KMS-11 (cell line): ENCODE measurements around the gene OLFML1.

Experiments
- H2AFZ ChIP-seq: fragments of 200-600 bp; sonication (generic); 2 replicates; pipeline ENCODE4 v1.6.1; 2016; ENCODE audit warnings: antibody characterized with exemption, mixed run types, low read depth
- H3K27ac ChIP-seq: fragments of 200-600 bp; sonication (generic); 2 replicates; pipeline ENCODE4 v1.6.1; 2016; ENCODE audit warnings: mild to moderate bottlenecking, mixed run types
- H3K27me3 ChIP-seq: fragments of 200-600 bp; sonication (generic); 2 replicates; pipeline ENCODE4 v1.6.1; 2017; ENCODE audit warnings: mild to moderate bottlenecking, low read depth, mixed run types, moderate library complexity; ENCODE audit not compliant: insufficient read depth
- H3K36me3 ChIP-seq: fragments of 200-600 bp; sonication (generic); 2 replicates; pipeline ENCODE4 v1.6.1; 2017; ENCODE audit warnings: mild to moderate bottlenecking, mixed run types; ENCODE audit not compliant: insufficient read depth
- H3K4me1 ChIP-seq: fragments of 200-600 bp; sonication (generic); 2 replicates; pipeline ENCODE4 v1.6.1; 2016; ENCODE audit warnings: mild to moderate bottlenecking, low read depth, mixed run types; ENCODE audit not compliant: poor library complexity, severe bottlenecking
- H3K4me2 ChIP-seq: fragments of 200-600 bp; sonication (generic); 2 replicates; pipeline ENCODE4 v1.7.0; 2016; ENCODE audit warnings: mild to moderate bottlenecking, mixed run types
- H3K4me3 ChIP-seq: fragments of 200-600 bp; sonication (generic); IDR thresholded peaks from 2 replicates; pipeline ENCODE4 v1.6.1; 2017; ENCODE audit warnings: low read depth, low read length, mixed read lengths; ENCODE audit not compliant: insufficient read depth
- H3K79me2 ChIP-seq: fragments of 200-600 bp; sonication (generic); 2 replicates; pipeline ENCODE4 v1.6.1; 2016; ENCODE audit warnings: low read depth, mixed run types; ENCODE audit not compliant: insufficient read depth
- H3K9ac ChIP-seq: fragments of 200-600 bp; sonication (generic); 2 replicates; pipeline ENCODE4 v1.6.1; 2016; ENCODE audit warnings: mild to moderate bottlenecking, mixed run types
- H4K20me1 ChIP-seq: fragments of 200-600 bp; sonication (generic); 2 replicates; pipeline ENCODE4 v1.6.1; 2016; ENCODE audit warnings: mild to moderate bottlenecking, mixed run types; ENCODE audit not compliant: insufficient read depth
- CTCF ChIP-seq: fragments of 200-600 bp; sonication (generic); conservative IDR thresholded peaks from 2 replicates; pipeline ENCODE4 v1.6.1; 2017; ENCODE audit warnings: low read depth, mild to moderate bottlenecking, antibody characterized with exemption, low read length, moderate library complexity, mixed read lengths

Gene OLFML1

GRCh38 chr11:7486098-7486780 is 933 bp downstream of the OLFML1 start:
- Histone ChIP-seq H3K27ac (no peak overlapping the region), H3K27me3 (no peaks in the 10 kb centered on the region), H2AFZ (no peak overlapping the region), H3K4me1 (no peaks in the 10 kb centered on the region), H3K4me3 (no peak overlapping the region), H3K79me2 (no peaks in the 10 kb centered on the region), H3K9ac (no peak overlapping the region), H4K20me1 (no peaks in the 10 kb centered on the region), H3K36me3 (no peaks in the 10 kb centered on the region), H3K4me2 (no peak overlapping the region)
- no peak for TF ChIP-seq CTCF

GRCh38 chr11:7486781-7487140 is 1.5 kb downstream of the OLFML1 start:
- Histone ChIP-seq H3K27ac (no peak overlapping the region), H2AFZ (no peak overlapping the region), H4K20me1 (no peaks in the 10 kb centered on the region), H3K4me3 (no peak overlapping the region), H3K36me3 (no peaks in the 10 kb centered on the region), H3K9ac (no peak overlapping the region), H3K4me1 (no peaks in the 10 kb centered on the region), H3K27me3 (no peaks in the 10 kb centered on the region), H3K79me2 (no peaks in the 10 kb centered on the region), H3K4me2 (no peak overlapping the region)
- TF ChIP-seq CTCF = no peak

- no peaks in the 10 kb centered on the region for H4K20me1 ChIP-seq
- H3K9ac ChIP-seq = no peak overlapping the region
- no peak overlapping the region for H2AFZ ChIP-seq
- no peak for TF ChIP-seq CTCF
- H3K4me3 ChIP-seq = no peak overlapping the region
- no peaks in the 10 kb centered on the region for H3K36me3 ChIP-seq
- no peaks in the 10 kb centered on the region for H3K79me2 ChIP-seq
- H3K27me3 ChIP-seq = no peaks in the 10 kb centered on the region
- H3K27ac ChIP-seq = no peak overlapping the region
- H3K4me2 ChIP-seq = no peak overlapping the region
- no peaks in the 10 kb centered on the region for H3K4me1 ChIP-seq
These were observed 2.1 kb downstream of the OLFML1 start for GRCh38 chr11:7487360-7487759.

- Histone ChIP-seq H2AFZ (no peak overlapping the region), H3K9ac (no peak overlapping the region), H3K36me3 (no peaks in the 10 kb centered on the region), H3K27me3 (no peaks in the 10 kb centered on the region), H3K4me1 (no peaks in the 10 kb centered on the region), H3K79me2 (no peaks in the 10 kb centered on the region), H3K4me2 (no peak overlapping the region), H3K27ac (no peak overlapping the region), H3K4me3 (no peak overlapping the region), H4K20me1 (no peaks in the 10 kb centered on the region)
- TF ChIP-seq CTCF = no peak
These were observed 3.4 kb downstream of the OLFML1 start for GRCh38 chr11:7488681-7489080.
